PC-9 (cell line): ENCODE results near the gene TUFT1.

ENCODE experiments used
- EZH2 ChIP-seq: fragments of 200-600 bp; sonication (generic); IDR thresholded peaks from 2 replicates; pipeline ENCODE4 v1.8.0; 2017; ENCODE audit warnings: antibody characterized with exemption, low read depth
- TF ChIP-seq, protein P1 (sequence below): fragments of 200-600 bp; sonication (generic); conservative IDR thresholded peaks from 2 replicates; pipeline ENCODE4 v1.6.1; 2017; ENCODE audit warnings: mixed run types, antibody characterized with exemption, mild to moderate bottlenecking, moderate library complexity

DNA sequence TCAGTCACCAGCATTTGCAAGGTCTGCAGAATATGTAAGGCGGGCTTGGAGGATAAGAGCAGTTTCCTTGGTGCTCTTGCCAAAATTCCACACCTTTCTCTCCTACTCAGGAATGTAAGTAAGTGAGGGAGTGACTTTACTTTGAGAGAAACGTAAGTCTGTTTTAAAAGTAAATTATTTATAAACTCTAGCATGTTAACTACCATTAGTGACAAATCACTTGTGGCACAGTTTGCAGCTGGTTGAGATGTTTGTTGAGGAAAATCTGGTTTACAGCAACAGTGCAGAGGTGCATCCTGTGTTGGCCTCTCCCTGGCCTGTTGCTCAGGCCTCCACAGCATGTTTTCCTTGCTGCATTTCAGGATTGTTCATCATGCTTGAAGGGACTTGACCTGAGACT is 20.4 kb upstream of the TUFT1 start:
- TF ChIP-seq, protein P1, sequence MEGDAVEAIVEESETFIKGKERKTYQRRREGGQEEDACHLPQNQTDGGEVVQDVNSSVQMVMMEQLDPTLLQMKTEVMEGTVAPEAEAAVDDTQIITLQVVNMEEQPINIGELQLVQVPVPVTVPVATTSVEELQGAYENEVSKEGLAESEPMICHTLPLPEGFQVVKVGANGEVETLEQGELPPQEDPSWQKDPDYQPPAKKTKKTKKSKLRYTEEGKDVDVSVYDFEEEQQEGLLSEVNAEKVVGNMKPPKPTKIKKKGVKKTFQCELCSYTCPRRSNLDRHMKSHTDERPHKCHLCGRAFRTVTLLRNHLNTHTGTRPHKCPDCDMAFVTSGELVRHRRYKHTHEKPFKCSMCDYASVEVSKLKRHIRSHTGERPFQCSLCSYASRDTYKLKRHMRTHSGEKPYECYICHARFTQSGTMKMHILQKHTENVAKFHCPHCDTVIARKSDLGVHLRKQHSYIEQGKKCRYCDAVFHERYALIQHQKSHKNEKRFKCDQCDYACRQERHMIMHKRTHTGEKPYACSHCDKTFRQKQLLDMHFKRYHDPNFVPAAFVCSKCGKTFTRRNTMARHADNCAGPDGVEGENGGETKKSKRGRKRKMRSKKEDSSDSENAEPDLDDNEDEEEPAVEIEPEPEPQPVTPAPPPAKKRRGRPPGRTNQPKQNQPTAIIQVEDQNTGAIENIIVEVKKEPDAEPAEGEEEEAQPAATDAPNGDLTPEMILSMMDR, result no peak
- no peak for TF ChIP-seq EZH2
